GM18502 (cell line): Measurements from ENCODE around the gene IFNE.

Experiments
- ATAC-seq: cut with Tn5 transposase; IDR thresholded peaks from one replicate; pipeline ENCODE4 v1.9.1; 2021; ENCODE audit warnings: mild to moderate bottlenecking; ENCODE audit not compliant: unreplicated experiment, poor library complexity

Gene IFNE, protein sequence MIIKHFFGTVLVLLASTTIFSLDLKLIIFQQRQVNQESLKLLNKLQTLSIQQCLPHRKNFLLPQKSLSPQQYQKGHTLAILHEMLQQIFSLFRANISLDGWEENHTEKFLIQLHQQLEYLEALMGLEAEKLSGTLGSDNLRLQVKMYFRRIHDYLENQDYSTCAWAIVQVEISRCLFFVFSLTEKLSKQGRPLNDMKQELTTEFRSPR

DNA sequence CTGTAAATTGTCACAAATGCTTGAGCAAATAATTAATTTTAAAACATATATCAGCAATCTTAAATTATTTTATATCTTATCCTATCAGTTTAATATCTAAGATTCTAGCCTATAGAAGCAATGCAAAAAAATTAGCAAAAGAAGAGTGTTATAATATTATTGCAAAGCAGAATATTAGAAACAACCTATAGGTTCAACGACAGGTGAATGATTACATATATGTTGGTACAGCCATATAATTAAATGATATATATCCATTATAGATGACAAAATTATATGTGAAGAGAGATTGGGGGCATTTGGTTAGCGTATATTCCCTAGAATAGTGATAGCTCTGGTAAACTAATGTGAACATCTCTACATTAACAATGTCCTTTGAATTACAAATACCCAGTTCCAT is at the start of gene IFNE:
TSS of gene IFNE (minus strand) at position 101 of the 400 bp plus-strand sequence. CDS start 619 bp downstream, outside the sequence.
- ATAC-seq = no peak

DNA sequence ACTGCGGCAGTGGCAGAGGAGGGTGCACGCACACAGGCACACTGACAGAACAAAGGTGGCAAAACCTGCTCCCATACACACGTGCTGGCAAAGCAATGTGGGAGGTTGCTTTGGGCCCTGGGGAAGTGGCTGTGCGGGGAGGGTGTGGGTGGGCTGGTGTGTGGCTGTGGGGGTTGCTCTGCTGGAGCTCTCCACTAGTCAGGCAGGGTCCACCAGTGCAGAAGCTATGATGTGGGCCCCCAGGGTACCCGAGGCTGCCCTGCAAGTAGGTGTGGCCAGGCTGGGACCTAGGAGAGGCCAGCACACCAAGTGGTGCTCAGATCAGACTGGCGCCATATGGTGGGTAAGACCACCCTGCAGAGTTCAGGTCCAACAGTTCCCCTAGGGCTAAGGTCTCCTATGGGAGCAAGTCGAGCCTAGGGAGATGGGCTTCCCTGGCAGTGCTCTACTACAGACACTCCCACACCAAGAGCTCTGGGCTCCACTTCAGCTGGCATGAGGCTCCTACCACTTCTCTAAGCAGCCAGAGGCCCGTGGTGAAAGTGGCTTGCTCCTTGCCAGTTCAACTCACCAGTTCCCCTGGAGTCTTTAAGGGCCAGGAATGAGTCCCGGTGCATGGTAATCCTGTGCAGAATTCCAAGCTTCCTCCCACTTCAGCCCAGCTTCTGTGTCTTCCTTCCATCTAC is 46.2 kb upstream of the IFNE start:
- no peak for ATAC-seq

DNA sequence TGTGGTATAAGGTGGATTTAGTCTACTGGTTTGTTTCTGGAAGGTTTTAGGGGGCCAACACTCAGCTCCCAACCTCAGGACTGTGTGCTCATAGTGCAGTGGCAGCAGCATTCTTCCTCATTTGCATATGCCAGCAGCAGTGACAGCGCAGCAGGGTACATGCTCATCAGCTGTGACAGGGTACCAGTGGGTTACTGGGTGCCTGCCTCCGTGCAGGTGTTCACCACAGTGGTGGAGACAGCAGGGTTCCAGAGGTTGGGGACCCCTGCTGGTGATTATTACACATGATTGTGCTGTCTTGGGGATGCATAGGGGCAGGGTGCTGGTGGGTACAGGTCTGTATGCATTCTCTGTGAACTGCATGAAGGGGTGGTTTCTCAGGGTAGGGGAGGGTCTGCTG is 45.5 kb upstream of the IFNE start:
- ATAC-seq = no peak

DNA sequence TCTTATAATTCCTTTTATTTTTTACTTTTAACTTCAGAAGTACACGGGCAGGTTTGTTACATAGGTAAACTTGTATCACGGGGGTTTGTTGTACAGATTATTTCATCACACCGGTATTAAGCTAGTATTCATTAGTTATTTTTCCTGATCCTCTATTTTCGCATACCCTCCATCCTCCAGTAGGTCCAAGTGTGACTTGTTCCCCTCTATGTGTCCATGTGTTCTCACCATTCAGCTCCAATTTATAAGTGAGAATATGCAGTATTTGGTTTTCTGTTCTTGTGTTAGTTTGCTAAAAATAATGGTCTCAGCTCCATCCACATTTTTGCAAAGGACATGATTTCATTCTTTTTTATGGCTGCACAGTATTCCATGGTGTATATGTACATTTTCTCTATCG is 43.1 kb upstream of the IFNE start:
- ATAC-seq = no peak

DNA sequence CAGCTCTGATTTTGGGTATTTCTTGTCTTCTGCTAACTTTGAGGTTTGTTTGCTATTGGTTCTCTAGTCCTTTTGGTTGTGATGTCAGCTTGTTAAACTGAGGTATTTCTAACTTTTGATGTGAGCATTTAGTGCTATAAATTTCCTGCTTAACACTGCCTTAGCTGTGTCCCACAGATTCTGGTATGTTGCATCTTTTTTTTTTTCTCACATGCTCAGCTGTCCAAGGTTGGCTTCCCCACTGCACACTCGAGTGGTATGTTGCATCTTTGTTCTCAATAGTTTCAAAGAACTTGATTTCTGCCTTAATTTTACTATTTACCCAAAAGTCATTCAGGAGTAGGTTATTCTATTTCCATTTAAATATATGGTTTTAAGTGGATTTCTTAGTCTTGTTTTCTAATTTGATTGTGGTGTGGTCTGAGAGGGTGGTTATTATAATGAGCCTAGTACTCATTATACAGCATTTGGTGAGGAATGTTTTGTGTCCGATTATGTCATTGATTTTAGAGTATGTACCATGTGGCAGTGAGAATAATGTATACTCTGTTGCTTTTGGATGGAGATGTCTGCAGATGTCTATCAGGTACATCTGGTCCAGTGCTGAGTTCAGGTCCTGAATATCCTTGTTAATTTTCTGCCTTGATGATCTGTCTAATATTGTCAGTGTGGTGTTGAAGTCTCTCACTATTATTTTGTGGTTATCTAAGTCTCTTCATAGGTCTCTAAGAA is 42.2 kb upstream of the IFNE start:
- ATAC-seq = no peak

DNA sequence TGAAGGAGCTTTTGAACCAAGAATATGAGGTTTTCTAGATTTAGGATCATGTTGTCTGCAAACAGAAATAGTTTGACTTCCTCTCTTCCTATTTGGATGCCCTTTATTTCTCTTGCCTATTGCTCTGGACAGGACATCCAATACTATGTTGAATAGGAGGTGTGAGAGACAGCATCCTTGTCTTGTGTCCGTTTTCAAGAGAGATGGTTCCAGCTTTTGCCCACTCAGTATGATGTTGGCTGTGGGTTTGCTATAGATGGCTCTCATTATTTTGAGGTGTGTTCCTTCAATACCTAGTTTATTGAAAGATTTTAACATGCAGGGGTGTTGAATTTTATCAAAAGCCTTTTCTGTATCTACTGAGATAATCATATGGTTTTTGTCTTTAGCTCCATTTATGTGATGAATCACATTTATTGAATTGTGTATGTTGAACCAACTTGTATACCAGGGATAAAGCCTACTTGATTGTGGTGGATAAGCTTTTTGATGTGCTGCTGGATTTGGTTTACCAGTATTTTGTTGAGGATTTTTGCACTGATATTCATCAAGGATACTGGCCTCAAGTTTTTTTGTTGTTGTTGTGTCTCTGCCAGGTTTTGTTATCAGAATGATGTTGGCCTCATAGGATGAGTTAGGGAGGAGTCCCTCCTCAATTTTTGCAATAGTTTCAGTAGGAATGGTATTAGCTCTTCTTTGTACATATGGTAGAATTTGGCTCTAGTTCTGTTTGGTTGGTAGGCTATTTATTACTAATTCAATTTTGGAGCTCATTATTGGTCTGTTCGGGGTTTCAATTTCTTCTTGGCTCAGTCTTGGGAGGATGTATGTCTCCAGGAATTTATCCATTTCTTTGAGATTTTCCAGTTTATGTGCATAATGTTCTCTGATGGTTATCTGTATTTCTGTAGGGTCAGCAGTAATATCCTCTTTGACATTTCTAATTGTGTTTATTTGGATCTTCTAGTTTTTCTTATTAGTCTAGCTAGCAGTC is 41.2 kb upstream of the IFNE start:
- no peak for ATAC-seq

DNA sequence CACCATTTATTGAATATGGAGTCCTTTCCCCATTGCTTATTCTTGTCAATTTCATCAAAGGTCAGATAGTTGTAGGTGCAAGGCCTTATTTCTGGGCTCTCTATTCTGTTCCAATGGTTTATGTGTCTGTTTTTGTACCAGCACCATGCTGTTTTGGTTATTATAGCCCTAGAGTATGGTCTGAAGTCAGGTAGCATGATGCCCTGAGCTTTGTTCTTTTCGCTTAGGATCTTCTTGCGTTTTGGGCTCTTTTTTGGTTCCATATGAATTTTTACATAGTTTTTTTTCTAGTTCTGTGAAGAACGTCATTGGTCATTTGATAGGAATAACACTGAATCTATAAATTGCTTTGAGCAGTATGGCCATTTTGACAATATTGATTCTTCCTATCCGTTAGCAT is 40.2 kb upstream of the IFNE start:
- ATAC-seq = no peak

DNA sequence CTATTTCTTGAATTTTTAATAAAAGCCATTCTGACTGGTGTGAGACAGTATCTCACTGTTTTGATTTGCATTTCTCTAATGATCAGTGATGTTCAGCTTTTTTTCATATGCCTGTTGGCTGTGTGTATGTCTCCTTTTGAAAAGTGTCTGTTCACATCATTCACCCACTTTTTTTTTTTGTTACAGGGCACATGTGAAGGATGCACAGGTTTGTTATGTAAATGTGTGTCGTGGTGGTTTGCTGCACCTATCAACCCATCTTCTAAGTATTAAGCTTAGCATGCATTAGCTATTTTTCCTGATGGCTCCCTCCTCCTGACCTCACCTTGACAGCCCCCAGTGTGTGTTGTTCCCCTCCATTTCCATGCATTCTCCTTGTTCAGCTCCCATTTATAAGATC is 39.3 kb upstream of the IFNE start:
- ATAC-seq = no peak

DNA sequence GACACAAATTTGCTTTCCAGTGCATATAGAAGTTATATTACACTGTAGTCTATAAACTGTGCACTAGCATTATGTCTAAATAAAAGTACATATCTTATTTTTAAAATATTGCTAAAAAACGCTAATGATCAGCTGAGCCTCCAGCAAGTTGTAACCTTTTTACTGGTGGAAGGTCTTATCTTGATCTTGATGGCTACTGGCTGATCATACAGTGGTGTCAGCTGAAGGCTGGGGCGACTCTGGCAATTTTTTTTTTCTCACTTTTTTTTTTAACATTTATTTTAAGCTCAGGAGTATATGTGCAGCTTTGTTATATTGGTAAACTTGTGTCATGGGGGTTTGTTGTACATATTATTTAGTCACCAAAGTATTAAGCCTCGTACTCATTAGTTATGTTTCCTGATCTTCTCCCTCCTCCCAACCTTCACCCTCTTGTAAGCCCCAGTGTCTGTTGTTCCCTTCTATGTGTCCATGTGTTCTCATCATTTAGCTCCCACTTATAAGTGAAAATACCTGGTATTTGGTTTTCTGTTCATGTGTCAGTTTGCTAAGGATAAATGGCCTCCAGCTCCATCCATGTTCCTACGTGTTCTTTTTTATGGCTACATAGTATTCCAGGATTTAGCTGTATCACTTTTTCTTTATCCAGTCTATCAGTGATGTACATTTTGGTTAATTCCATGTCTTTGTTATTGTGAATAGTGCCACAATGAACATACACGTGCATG is 38.6 kb upstream of the IFNE start:
- no peak for ATAC-seq

DNA sequence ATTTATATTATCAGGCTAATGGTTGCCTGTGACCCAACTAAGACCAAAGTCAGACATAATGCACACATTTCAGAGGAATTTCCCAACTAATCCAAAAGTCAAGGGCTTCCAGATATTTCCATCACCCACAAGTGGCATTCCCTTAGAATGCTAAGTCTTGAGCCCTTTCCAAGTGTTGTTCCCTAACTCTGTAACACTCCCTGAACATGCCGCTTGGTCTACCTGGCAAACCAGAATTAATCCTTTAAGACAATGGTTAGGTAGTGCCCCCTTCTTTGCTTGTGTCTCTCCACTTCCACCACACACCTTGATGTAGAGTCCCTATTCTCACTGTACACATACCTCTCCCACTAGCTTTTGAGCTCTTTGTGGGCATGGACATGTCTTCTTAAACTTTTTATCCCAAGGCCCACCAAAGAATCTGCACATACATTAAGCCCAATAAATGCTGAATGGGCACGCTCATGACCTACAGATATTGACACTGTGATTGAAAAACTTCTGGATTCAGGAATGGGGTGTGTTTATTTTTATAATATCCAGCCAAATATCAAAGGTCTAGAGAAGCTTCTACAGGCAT is 37.8 kb upstream of the IFNE start:
- ATAC-seq = no peak

DNA sequence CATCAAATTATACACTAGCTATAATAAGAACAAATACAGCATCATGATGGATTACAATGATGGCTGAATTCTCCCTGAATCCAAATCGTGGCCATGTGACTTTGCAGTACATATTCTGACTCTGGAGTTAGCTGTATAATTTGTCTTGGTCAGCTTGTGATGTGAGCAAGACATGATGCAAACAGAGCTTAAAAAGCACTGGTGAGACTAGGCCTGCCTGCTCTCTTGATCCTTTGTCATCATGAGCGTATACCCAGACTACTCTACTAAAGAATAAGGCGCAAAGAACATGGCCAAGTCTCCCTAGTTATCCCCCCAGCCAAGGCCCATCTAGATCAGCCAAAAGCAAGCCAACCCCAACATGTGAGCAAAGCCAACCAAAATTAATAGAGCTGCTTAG is 34.7 kb upstream of the IFNE start:
- no peak for ATAC-seq

DNA sequence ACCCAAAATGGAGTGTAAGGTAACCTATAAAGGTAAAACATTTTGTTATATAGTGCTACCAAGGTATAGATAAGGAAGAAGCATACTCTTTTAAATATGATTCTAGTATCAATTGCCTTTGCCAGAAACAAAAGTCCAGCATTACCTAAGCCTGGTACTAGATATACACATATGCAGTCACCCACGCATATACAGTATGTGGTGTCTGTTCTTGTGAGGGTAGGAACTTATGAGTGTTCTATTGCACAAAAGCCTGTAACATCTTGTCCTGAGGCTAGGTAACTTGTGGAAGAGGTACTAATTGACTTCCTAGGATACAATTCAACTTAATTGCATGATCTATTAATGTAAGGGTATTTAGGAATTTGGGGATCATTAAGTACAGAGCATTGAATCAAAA is 31.3 kb upstream of the IFNE start:
- no peak for ATAC-seq

DNA sequence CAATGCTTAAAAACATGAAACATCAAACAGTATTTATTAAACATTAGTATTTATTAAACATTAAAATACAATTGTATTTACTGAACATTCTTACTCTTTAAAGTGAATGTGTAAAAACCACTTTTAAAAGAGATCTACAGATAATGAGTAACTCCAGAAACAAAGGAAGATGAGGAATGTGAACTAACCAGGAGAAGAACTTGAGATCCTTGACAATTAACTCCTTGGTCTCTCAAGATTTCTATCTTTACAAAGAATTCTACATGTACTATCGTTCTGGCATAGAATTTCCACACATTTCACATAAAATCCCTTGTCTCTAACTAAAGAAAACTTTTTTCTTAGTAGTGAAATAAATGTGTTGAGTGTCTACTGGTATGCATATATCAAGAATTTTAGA is 28.7 kb upstream of the IFNE start:
- ATAC-seq = no peak

DNA sequence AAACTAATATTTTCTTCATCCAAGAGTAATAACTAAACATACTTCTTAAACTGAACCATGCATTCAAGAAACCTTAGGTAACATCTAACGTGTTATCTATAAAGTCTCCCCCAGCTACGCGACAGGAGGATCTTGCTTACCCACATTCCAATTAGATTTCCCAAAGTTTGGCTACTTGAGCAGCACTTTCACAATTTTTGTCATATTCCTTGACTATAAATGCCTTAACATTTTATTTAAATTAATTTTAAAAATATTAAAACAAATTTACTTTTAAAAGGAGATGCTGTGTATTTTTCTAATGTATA is 25.3 kb upstream of the IFNE start:
- ATAC-seq = no peak

DNA sequence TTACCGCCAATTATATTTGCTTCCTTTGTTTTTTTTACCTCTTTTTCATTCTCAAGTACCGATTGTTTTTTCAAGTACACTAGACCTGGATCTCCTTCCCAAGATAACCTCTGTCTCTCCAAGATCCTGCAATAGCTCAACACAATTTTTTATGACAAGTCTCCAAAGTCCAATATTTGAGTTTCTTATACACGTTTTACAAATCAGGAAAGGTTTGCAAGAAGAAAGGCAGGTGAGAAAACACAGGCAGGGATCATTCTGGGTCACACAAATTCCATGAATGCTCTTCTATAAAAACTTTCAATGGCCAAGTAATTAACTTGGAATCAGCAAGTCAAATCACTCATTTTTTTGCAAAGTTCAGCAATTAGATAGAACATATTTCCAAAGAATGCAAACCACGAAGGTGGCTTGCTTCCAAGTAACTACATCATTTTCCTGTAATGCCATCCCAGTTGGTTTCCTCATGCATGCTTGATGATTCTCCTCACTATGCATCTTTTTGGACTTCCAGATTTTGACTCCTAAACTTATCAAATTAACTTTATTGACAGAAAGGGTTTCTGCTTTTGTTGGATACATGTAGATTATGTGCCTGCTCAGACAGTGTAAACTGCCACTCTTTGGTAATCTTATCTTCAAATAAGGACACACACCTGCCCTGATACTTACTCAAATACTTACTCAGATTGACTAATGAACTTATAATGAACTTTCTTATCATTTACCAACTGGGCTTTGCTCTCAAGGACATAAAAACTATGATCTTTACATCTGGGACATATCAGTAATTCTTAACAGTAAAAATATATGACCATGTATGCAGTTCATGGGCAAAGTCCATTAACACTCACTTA is 24.7 kb upstream of the IFNE start:
- no peak for ATAC-seq

DNA sequence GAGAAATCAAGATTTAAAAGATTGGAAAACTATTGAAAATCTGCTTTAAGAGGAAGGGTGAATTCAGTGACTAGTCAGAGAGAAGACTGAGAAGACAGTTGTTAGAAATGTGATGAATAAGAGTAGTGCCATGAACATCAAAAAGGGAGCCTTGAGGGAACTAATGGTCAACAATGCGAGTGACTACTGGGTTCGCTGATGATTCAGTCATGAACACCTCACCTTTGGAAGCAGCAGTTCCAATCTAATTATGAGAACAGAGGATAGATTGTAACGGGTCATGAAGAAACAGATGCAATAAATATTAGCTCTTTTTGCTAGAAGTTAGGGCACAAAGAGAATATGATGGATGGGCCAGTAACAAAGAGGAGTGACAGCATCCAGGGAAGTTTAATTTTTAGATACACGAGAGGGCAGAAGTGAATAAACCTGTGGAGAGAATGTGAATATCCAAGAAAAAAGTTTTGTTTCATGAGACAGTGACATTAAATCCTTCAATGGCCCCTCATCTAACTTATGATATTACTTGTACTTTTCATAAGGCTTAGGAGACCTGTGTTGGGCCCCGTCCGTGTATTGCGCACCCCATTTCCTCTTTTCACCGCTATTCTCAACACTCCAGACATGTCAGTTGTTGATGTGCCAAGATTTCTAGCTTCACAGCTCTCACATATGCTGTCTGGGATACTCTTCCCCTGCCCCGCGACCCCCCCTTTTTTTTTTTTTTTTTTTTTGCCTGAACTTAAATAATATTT is 23.5 kb upstream of the IFNE start:
- no peak for ATAC-seq

DNA sequence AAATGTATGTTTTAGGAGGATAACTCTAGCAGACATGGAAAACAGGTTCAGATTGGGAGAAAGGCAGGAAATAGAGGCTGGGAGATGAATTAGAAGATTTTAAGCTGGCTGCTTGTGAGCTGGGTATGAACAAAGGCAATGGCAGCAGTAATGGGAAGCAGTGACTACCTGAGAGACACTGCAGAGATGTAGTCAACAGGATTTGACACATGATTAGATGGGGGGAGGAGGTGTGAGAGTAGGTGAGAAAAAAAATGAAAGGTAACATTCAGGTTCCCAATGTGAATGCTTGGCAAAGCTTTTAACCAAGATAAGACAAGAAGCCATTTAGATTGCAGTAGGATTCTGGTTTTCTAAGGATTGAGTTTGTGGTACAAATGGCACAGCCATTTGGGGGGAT is 22.8 kb upstream of the IFNE start:
- no peak for ATAC-seq

DNA sequence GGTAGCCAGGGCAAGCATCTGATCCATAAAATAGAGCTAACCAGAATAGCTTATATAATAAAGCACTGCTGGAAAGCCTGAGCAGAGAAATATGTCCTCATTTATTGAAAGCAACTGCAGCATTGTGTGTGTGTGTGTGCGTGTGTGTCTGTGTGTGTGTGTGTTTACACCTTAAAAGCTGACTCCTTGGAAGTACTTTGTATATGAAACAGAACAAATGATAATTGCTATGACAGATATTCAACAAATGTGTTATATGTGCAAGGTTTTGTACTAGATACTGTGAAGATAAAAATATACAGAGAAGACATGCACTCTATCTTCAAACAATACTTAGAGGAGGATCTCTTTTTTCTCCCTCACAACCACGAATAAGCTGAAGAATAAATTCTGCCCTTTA is 22.0 kb upstream of the IFNE start:
- no peak for ATAC-seq
